NCI-H187 (cell line): ENCODE data around the gene CCDC33.
"Not testable (repeated sequence)": the region's sequence is repeated elsewhere in the genome, so short reads cannot be mapped to it uniquely, and the experiment has no call there.

Source experiments
- DNase-seq, 2 experiments: peaks; one replicate each; lab custom pipeline; 2025; lab: John Stamatoyannopoulos, UW

CCDC33 gene

DNA sequence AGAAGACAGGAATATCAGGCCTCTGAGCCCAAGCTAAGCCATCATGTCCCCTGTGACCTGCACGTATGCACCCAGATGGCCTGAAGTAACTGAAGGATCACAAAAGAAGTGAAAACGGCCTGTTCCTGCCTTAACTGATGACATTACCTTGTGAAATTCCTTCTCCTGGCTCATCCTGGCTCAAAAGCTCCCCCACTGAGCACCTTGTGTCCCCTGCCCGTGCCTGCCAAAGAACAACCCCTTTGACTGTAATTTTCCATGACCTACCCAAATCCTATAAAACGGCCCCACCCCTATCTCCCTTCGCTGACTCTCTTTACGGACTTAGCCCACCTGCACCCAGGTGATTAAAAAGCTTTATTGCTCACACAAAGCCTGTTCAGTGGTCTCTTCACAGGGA is 123.2 kb downstream of the CCDC33 start:
- DNase-seq, result not testable (repeated sequence)

DNA sequence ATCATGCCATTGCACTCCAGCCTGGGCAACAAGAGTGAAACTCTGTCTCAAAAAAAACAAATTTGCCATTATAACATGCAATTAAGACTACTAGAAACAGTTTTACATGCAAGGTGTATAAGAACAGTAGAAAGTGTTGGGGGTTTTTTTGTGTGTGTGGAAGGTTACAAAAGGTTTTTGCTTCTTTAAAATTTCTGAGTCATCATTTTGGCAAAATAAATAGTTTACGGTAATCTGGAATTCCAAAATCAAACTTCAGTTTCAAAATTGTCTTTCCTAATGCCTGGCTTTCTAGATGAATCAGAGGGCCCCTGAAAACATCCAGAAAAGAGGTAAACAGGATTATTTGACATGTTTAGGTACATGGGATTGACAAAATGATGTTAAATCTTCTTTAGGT is 124.7 kb downstream of the CCDC33 start:
- DNase-seq, result not testable (repeated sequence)

DNA sequence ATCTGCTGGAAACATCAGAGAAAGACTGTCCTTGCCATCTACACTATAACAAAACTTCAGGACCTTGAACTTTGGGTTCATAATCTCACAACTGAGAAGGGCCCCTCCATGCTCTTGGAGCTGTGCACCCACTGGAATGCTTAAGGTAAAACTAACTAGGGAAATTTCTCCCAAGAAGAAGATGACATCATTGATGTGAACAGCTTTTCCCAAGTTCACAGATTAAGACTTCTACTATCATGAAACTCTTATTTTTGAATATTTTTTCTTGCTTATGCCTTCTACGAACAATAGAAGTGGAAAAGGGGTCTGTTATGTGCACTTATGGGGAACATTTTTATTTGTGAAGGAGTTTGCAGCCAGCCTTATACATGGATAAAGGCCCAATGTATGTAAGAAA is 126.4 kb downstream of the CCDC33 start:
- DNase-seq, result no peak

DNA sequence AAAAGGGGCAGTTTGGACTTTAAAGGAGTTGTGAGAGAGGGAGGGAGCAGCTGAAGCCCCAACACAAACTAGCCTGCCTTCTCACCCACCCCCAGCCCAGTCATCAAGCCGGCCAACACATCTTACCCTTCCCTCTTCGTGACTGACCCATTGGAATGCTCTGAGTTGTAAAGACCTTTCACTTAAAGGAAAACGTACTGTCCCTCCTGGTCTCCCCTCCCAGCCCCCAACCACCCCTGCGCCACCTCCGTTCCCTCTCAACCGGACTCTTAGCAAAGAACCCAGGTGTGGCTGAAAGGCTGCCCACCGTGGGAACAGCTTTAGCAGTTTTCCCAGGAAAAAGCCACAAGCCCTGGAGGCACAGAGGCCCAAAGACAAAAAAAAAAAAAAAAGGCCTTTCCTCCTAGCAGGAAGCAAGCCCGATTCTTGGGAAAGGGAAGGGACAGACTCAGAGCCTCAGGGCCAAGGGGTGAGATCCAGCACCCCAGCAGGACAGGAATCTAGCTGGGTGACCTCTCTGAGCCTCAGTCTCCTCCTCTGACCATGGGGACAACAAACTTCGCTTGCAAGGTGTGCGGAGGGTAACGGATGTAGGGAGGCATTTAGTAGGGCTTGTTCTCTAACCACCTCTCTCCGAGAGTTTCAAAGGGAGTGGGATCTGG is 128.9 kb downstream of the CCDC33 start:
- no peak for DNase-seq

DNA sequence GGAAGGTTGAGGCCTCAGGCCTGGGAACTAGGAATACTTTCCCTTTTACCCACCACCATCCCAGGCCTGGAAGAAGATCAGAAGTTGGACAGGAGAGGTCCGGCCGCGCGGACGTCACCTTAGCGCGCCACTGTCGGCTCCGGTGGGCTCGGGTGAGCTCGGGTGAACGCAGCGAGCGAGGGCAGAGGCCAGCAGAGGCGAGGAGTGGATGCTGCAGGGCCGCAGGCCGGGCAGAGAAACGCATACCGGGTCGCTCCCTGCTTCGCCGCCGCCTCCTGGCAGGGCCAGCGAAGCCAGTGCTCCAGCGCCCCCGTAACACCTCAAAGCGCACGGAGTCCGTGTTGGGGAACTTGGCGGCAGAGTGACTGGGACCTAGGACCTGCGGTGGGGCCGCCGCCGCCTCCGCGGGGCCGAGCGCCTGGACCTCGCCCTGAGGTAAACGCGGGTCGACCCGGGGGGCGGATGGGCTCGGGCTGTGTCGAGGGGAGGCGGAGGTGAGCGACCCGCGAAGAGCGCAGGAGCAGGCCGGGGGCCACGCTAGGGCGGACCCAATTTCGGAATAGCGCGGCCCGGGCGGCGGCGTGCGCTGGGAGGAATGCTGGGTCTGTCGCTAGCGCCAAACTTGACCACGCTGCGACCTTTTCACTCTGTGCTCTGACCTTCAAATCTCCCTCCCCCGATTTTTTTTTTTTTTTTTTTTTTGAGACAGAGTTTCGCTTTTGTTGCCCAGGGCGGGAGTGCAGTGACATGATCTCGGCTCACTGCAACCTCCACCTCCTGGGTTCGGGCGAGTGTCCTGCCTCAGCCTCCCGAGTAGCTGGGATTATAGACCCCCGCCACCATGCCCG is 129.7 kb downstream of the CCDC33 start:
- no peak for DNase-seq

DNA sequence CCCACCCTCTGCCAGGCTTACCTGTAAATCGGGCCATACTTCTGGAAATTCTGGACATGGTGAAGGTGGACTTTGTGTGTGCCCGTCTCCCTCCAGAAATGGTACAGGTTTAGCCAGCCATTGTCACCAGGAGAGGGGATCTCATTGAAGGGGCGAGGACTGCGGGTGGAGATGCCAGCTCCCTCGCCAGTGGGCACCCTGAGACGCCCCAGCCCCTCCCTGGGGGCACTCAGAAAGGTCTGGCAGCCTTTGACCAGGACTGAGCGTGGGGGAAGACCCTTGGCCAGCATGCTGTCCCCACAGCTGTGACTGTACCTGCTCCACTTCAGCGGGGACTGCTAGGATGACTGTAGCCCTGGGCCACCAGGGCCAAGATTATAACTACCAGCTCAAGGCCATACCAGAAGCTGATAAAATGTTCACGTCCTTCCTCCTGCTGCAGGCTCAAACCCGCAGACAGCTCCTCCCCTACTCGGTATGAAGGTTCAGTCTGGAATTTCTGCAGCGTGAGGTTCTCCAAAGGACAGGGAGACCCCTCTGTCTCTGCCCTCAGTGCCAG is 131.2 kb downstream of the CCDC33 start, which contains the start of gene CYP11A1:
TSS of gene CYP11A1 (minus strand) at position 351 of the 559 bp plus-strand sequence. CDS start at position 290, 61 bp downstream.
- DNase-seq, result no peak

DNA sequence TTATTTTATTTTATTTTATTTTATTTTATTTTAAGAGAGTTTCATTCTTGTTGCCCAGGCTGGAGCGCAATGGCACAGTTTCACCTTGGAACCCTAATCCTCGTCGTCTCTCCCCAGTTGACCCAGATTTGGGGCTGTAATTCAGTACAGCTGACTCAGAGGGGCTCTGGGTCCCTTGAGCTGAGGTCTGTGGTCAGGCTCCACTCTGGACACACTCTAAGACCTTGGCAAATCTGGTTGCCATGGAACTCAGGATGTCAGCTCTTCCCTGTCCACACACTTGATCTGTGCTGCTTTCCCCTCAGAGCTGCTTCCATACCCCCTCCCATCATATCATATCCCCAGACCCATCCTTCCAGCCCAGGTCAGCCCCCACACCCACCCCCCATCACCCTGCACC is 132.0 kb downstream of the CCDC33 start:
- DNase-seq, result no peak

DNA sequence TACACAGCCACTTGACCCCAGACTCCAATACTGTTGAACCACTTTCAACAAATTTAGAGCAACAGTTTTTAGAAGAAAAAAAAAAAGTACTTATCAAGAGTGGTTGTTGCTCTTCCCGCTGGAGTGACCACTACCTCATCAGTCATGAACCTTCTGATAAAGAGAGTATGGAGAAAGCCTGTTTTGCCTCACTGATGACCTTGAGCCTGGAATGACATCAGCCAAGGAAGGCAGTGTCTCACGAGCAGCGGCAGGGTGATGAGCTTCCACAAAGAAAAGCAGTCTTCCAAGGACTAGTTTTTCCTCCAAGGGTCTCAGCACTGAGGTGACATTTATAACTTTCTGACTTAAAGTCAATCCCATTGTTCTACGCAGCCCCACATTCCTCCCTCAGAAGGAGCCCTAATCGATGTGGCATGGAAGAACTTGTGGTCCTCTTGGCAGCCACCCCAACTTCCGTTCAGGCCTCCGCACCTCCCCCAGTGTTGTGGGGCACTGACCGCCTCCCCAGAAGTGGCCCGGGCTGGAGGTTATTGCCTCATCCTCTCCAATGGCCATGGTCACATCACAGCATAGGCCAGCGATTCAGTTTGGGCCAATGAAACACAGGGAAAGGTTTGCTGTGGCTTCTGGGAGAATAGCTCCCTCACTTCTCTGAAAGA is 133.1 kb downstream of the CCDC33 start:
- DNase-seq, result no peak

DNA sequence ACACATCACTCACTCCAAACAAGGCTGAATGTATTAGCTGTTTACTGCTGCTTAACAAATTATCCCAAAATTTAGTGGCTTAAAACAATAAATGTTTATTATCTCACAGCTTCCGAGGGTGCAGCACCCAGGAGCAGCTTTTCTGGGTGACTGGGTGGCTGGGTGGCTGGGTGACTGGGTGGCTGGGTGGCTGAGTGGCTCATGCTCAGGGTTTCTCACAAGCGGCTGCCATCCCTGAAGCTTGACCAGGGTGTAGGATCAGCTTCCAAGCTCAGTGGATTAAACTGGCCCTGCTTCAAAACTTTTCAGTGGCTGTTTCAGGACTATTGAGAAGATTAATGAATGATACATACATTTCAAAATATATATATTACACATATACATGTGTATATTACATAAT is 133.6 kb downstream of the CCDC33 start:
- DNase-seq, result no peak

DNA sequence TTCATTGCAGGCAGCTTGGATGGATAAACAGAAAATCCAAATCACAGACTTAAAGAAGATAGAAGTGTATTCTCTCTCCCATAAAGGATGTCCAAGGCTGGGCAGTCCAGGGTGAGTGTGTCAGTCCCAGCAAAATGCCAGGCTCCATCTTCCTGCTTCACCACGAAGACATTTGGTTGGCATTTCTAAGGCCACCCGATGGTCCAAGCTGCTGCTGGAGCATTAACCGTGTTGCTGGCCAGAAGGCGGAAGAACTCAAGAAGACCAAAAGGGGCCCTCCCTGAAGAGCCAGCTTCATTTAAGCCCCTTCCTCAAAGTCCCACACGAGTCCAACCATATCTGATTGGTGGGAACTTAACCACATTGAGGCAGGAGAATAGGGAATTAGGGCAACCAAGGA is 134.3 kb downstream of the CCDC33 start:
- no peak for DNase-seq

DNA sequence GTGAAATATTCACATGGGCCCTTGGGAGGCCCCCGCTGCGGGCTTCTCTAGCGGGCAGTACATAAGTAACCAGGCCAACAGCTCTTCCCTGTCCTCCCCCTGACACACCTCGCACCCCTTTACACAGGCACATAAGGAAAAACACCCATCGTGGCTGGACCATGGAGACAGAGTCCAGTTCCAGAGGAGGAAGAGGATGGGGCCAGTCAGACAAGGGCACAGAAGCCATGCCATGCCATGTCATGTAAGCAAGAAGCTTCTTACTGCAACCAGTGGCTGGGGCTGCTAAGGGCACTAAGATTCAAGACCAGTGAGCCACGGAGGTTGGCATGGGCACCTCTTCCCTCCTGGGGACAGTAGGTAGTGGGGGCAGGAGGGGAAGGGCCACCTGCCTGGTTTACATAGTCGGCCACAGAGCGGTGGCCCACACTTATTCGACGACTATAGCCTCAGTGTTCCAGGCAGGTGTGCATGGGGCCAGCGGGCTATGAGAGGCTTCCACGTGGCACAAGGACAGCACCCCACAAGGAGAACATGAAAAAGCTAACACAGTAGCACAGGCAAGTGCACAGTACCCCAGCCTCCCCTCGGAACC is 137.0 kb downstream of the CCDC33 start:
- no peak for DNase-seq

DNA sequence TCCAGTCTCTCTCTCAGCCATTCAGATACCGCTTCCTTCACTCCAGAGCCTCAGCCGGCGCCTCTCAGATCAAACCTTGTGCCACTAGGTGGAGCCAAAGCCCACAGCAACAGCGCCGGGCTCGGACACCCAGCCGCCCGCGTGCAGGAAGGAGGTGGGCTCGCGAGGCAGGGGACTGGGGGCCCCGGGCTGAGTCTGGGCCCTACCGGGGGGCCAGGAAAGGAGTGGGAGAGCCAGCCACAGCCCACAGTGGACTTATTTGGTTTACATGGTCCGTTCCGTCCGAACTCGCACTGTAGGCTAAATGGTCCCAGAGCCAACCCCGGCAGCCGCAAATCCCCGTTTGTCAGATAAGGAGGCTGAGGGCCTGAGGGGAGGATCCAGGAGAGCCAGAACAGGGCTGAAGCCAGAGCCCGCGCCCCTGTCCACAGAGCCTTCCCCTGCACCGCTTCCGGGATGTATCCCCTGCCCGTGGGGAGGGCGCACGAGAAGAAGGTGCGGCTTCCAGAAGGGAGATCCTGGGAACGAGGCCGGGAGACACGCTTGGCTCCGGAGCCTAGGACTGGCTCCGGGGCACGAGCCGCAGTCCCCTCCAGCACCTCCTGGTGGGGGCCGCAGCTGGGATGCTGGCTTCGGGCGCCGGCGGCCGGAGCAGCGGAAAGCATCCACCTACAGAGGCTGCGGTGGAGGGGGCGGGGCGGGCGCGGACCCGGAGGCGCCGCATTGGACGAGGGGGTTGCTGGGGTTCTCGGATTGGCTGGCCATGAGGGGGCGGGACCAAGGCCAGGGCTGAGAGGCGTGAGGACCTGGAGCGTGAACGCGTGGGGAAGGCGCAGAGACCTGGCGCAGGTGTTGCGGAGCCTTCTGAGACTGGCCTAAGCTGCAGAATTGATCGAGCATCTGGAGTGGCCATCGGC is 137.9 kb downstream of the CCDC33 start:
- peak; percentile 84 to 94 for DNase-seq

DNA sequence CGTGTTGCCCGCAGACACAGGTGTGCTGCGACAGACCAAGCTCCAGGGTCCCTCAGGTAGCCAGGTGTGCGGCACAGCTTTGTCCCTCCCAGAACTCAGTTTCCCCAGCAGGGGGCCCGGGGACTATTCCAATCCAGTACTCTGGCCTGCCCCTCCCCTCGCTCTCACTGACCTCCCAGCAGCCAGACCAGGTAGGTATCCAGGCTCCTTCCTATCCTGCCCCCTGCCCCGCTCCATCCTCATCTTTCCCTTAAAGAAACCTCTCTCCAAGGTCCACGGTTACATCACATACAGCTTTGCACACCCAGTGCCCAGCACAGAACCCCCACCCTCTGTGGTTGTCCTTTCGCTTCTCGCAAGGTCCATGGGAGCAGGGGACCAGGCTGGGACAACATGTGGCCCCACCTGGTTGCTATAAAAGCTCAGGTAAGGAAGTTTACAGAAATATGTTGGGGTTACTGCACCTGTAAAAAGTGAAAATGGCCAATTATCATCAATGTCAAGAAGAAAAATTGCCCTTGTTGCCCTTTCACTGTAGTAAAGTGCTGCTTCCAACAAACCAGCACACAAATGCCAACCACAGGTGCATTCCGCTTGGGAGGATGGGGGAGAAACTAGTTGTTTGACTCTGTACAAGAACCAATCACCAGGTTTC is 138.6 kb downstream of the CCDC33 start:
- DNase-seq, result no peak

DNA sequence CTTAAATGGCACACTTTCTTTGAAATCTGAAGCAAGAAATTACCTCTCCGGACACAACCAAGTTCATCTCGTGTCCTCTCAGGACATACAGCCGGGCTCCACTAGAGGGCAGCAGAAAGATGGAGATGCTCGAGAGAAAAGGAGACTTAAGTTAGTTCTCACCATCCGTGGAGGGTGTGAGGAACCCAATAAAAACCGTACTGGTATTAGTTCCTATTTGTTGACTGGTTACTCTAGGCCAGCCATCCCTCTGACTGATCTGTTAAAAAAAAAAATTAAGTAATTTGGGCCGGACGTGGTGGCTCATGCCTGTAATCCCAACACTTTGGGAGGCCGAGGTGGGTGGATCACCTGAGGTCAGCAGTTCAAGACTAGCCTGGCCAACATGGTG is 139.2 kb downstream of the CCDC33 start:
- DNase-seq, result peak; percentile 36 to 50

DNA sequence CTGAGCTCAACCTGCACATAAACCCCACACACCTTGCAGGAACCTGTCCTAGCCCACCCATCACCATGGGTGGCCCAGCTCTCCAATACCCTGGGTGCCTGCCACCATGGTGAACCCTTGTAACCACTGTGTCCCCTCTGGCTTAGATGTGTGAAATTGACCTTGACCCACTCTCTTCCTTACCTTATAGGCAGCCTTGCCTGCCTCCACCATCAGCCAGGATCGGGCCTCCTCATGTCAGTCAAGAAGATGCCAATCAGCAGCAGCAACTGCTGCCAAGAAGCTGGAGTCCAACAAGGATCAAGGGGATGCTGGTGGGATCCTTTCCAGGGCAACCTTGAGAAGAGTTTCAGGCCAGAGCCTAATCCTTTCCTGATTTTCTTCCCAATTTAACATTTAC is 140.1 kb downstream of the CCDC33 start:
- DNase-seq, result no peak

DNA sequence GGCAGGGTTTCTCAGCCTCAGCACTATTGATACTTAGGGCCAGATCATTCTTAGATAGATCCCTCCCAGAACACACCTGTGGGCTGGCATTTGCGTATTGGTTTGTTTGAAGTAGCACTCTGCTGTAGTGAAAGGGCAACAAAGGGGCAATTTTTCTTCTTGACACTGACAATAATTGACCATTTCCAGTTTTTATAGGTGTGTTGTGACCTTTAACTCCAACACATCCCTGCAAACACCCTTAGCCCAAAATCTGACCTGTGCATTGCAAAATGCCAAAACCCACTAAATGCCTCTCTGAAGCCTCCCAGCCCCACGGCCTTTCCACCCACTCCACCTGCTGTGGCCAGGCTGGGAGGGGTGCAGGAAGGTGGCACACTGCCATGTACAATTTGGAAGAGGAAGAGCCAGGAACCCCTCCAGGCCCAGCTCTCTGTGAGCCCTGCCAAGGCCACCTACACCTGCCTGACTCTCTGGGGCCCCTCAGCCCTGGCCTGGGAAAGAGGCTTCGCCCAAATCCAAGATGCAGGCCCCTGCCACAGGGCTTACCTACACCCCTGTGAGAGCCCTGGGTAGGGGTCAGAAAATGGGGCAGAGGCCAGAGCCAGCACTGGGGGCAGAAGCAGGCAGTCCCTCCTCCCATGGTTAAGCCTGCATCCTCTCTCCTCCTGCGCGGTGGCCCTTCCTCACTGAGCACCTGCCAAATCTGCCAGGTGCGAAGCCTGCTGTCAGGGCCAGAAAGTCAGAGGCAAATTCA is 140.9 kb downstream of the CCDC33 start:
- DNase-seq, result no peak

DNA sequence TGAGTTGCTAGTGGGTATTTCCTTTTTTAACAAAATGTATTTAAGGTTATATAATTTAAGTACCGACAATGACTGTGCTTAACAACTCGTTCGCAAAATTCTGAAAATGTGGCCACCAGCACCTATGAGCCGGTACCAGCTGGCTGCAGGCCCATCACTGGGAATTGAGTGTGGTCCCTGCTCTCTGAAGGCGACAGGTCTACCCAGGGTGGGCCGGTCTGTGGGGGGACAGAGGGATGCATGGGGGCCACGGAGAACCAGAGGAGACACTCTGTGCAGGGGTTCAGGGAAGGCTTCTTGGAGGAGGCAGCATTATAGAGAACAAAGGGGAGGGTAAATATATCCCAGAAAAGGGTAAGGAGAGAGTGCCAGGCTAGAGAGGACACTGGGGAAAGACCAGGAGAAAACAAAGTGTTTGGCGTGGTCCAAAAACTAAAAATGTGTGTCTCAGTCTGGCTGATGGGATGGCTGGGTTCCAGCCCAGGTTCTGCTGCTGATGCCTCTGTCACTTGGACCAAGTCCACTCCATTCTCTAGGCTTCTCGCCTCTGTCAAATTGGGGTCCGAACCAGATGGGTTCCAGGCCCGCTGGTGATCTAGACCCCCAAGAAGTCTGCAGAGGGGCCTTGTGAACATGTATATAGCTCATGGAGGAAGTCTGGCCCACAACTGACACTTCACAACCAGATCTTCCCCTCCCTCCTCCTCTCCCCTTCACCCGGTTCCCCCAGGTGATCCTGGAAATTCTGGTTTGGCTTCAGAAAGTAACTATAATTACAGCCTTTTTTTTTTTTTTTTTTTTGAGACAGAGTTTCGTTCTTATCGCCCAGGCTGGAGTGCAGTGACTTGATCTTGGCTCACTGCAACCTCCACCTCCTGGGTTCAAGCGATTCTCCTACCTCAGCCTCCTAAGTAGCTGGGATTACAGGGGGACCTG is 142.0 kb downstream of the CCDC33 start:
- DNase-seq, result no peak

DNA sequence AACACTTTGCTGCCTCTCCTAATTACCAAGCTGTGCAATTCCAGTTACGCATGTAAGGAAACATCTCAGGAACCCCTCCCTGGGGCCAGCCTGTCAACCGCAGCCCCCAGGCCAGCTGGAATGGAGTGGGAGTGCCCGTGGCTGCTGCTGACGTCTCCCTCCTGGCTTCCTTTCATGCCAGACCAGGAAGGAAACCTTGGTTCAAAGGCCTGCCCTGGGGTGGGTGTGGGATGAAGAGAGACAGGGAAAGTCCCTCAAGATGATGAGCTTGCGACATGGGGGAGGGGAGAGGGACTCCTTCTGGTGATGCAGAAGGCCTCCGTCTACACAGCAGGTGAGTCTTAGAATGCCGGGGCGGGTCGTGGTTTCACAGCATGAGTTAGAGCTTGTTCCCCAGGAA is 142.7 kb downstream of the CCDC33 start:
- no peak for DNase-seq
